HFFc6 (cell line): ENCODE data around the gene COPZ1. TPM values are rescaled to one million over a fixed set of nuclear protein-coding genes. Genes with fewer than 3 reads are reported as not detected.

ENCODE experiments used
- DNase-seq: peaks from one replicate; pipeline ENCODE4 v3.0.0-alpha.2; 2018
- H3K27ac Mint-ChIP-seq: 2 replicates; pipeline ENCODE4 v1.8.0; 2020; ENCODE audit warnings: mild to moderate bottlenecking, mixed read lengths
- H3K27me3 Mint-ChIP-seq: 2 replicates; pipeline ENCODE4 v1.8.0; 2021; ENCODE audit warnings: mild to moderate bottlenecking, moderate library complexity, mixed read lengths; ENCODE audit not compliant: insufficient read depth
- H3K36me3 Mint-ChIP-seq: 2 replicates; pipeline ENCODE4 v1.8.0; 2021; ENCODE audit warnings: low read depth, mixed read lengths
- H3K4me1 Mint-ChIP-seq: 2 replicates; pipeline ENCODE4 v1.8.0; 2020; ENCODE audit warnings: low read depth, mixed read lengths
- H3K4me3 Mint-ChIP-seq: 2 replicates; pipeline ENCODE4 v1.8.0; 2020; ENCODE audit warnings: mild to moderate bottlenecking, moderate library complexity, mixed read lengths
- H3K9me3 Mint-ChIP-seq: 2 replicates; pipeline ENCODE4 v1.8.0; 2020; ENCODE audit warnings: mild to moderate bottlenecking, mixed read lengths
- total RNA-seq, 6 experiments: library from RNA; stranded (reverse); fragmentation: NEBNext Ultra II Directional; extraction: Animal tissue kit (Norgen Biotek cat#: 25700); gene quantifications; 2 replicates in 1 of 6; 3 replicates in 5 of 6; pipeline ENCODE4 v1.2.3, GENCODE V29; 2021
- TF ChIP-seq, protein P1 (sequence below): fragments of 200-600 bp; sonication (generic); IDR thresholded peaks from 2 replicates; pipeline ENCODE4 v1.5.0; 2021; ENCODE audit warnings: antibody characterized with exemption, mild to moderate bottlenecking

The COPZ1 gene
- total RNA-seq, 6 experiments from 2014 or later: 178 to 225 (median 200) TPM

DNA sequence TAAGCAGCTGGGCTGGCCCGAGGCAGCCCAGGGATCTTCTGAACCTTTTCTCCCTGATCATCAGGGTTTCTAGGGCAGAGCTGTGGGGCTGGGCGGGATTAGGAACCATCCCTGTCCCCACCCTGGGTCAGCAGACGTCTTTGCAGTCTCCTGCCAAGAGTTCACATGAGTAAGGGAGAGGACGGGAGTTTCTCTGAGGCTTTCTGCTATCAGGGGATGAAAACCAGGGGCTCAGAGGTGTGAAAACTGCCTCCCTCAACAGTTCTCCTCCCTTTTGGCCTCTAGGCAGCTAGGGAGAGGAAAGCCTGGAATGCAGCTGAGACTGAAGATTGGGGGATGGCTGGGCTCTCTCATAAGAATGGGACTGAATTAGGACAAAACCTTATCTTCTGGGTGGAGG, 51.7 kb downstream of the COPZ1 start:
- H3K4me3 Mint-ChIP-seq: no peak overlapping the region
- H3K27me3 Mint-ChIP-seq: no peaks in the 10 kb centered on the region
- peaks cover 43% of the 10 kb centered on the region for H3K4me1 Mint-ChIP-seq
- H3K9me3 Mint-ChIP-seq: no peaks in the 10 kb centered on the region
- TF ChIP-seq, protein P1, sequence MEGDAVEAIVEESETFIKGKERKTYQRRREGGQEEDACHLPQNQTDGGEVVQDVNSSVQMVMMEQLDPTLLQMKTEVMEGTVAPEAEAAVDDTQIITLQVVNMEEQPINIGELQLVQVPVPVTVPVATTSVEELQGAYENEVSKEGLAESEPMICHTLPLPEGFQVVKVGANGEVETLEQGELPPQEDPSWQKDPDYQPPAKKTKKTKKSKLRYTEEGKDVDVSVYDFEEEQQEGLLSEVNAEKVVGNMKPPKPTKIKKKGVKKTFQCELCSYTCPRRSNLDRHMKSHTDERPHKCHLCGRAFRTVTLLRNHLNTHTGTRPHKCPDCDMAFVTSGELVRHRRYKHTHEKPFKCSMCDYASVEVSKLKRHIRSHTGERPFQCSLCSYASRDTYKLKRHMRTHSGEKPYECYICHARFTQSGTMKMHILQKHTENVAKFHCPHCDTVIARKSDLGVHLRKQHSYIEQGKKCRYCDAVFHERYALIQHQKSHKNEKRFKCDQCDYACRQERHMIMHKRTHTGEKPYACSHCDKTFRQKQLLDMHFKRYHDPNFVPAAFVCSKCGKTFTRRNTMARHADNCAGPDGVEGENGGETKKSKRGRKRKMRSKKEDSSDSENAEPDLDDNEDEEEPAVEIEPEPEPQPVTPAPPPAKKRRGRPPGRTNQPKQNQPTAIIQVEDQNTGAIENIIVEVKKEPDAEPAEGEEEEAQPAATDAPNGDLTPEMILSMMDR: no peak
- no peaks in the 10 kb centered on the region for H3K36me3 Mint-ChIP-seq
- no peak for DNase-seq
- no peak overlapping the region for H3K27ac Mint-ChIP-seq

DNA sequence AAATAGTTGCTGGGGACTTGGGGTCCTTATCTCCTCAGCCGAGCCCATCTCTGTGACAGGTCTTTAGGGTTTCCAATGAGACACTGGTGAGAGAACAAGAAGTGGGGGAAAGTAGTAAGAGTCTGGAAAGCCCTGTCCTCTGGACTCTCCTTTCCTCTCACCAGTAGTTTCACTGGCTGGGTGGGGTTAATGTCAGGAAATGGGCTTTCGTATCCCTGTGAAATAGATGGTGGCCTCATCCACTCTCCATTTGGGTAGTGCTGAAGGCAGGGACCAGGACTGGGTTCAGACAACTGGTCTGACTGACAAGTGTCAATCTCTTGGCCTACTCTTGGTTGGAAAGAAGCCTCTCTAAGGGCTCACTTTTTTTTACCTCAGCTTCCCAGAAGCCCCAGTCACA, 52.1 kb downstream of the COPZ1 start:
- DNase-seq: no peak
- H3K4me1 Mint-ChIP-seq: peaks cover 42% of the 10 kb centered on the region
- H3K4me3 Mint-ChIP-seq: no peak overlapping the region
- H3K27ac Mint-ChIP-seq: no peak overlapping the region
- H3K27me3 Mint-ChIP-seq: no peaks in the 10 kb centered on the region
- H3K36me3 Mint-ChIP-seq: no peaks in the 10 kb centered on the region
- H3K9me3 Mint-ChIP-seq: no peaks in the 10 kb centered on the region
- TF ChIP-seq, protein P1: no peak

DNA sequence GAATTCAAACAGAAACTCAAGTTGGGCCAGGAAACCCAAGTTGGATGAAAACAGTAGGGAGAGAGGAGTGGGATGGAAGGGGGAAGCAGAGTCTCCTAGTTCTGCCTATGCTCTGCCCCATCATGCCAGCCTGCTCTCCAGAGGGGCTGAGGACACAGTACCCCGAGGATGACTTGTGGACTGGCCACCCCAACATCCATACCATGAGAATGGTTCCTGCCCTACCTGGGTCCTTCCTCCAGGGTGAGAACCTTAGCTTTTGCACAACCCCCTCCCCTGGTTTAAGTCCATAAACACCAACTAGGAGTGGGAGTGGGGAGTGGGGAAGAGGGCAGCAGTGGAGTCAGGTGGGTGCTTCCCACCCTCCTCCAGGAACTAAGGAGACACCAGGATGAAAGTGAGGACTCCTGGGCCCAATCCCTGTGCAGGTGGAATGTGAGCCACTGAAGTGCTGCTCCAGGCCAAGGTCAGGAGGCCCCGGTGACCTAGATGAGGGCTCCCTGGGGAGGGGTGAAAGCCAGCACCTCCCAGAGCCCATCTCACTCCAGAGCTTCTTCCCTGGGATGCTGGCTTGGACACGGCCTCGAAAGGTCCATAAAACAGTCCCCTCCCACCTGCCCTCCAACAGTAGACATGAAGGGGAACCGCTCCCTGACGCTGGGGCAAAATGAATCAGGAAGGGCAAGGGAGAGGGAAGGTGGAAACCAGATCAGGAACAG, 53.0 kb downstream of the COPZ1 start:
- DNase-seq: no peak
- Mint-ChIP-seq H3K9me3 (no peaks in the 10 kb centered on the region), H3K27ac (no peak overlapping the region), H3K4me1 (peaks cover 36% of the 10 kb centered on the region), H3K4me3 (peak overlapping the region; percentile 85), H3K36me3 (no peaks in the 10 kb centered on the region), H3K27me3 (no peaks in the 10 kb centered on the region)
- TF ChIP-seq, protein P1: no peak

DNA sequence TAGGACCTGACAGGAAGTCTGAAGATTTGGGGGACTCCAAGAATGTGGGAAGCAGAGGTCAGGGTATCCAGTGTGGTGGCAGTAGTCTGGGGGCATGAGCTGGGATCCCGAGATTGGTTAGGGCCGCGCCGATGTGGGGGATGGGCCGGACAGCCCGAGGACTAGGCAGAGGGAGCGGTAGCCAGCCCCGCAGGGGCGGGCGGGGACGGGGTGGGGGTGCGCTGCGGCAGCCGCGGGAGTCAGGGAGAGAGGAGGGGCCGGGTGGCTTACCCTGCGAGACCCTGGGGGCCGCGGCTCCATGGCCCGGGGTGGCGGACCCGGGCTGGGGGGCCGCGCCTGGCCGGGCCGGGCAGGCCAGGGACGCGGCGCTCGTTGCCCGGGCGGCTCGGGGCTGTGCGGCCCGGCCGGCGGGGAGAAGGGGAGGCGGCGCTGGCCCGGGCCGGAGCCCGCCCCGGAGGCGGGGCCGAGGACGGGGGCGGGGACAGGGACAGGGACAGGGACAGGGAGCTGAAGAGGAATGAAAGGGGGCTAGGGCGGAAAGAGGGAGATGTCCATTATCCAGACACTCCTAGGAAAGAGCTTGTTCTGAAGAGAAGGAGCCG, 54.0 kb downstream of the COPZ1 start:
- TF ChIP-seq, protein P1: no peak
- H3K27me3 Mint-ChIP-seq: no peaks in the 10 kb centered on the region
- H3K9me3 Mint-ChIP-seq: no peaks in the 10 kb centered on the region
- H3K4me1 Mint-ChIP-seq: peaks cover 36% of the 10 kb centered on the region
- H3K36me3 Mint-ChIP-seq: no peaks in the 10 kb centered on the region
- DNase-seq: no peak
- H3K27ac Mint-ChIP-seq: peak overlapping the region; percentile 86
- H3K4me3 Mint-ChIP-seq: peak overlapping the region; percentile 90

DNA sequence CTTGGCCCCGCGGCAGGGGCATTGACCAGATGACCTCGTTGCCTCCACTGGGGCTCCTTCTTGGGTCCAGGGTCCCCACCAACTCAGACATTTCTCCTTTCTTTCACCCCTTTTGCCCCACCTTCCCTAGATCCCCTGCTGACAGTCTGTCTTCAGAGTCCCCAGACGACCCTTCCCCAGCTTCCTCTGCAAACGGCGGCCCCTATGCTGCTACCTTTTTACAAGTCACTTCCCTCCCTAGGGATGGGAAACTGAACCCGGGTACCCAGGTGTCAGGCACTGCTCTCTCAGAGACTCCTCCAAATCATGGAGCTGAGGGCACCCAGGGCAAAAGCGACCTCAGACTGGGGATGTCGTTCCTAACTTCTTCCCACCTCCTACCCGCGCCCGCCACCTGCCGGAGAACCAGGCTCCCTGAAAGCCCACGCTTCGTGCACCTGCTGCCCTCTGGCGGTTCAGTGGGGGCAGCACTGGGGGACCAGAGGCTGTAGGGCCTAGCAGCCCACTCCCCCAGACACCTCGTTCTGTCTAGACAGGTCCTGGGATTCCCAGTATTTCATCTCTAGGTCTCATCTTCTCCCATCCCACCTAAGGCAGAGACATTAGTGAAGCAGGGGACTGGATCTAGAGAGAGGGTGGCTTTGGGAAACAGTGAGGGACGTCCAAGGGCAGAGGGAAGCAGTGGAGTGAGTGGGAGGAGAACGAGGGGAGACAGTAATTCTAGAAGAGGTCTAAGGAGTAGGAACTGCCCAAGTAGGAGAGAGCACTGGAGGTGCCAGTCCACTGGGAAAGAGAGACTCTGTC, 54.7 kb downstream of the COPZ1 start:
- Mint-ChIP-seq H3K9me3 (no peaks in the 10 kb centered on the region), H3K4me3 (peak overlapping the region; percentile 90), H3K27me3 (no peaks in the 10 kb centered on the region), H3K4me1 (peaks cover 39% of the 10 kb centered on the region), H3K36me3 (no peaks in the 10 kb centered on the region), H3K27ac (peak overlapping the region; percentile 86)
- DNase-seq: peak; percentile 81
- TF ChIP-seq, protein P1: peak; percentile 99
